Upper lobe of right lung (tissue), 1 donor: ENCODE measurements around the gene RUNX2. TPM values are rescaled to one million over a fixed set of nuclear protein-coding genes. Genes with fewer than 3 reads are reported as not detected.
A peak's percentile ranks its signal among the peaks of the same experiment; 100 is the strongest.

Experiments used
- ATAC-seq: fragments of 200-7000 bp; cut with Tn5 transposase; one replicate; pipeline ENCODE4 v1.9.1; 2020; ENCODE audit warnings: mild to moderate bottlenecking, moderate library complexity
- DNase-seq: peaks from one replicate; pipeline ENCODE4 v3.0.0-alpha.2; 2020
- H3K27ac ChIP-seq: fragments of 200-600 bp; one replicate; pipeline ENCODE4 v1.8.0; 2022
- H3K27me3 ChIP-seq: fragments of 200-600 bp; one replicate; pipeline ENCODE4 v1.8.0; 2022; ENCODE audit warnings: mild to moderate bottlenecking
- H3K36me3 ChIP-seq: fragments of 200-600 bp; one replicate; pipeline ENCODE4 v1.8.0; 2022
- H3K4me1 ChIP-seq: fragments of 200-600 bp; one replicate; pipeline ENCODE4 v1.8.0; 2022
- H3K4me3 ChIP-seq: fragments of 200-600 bp; one replicate; pipeline ENCODE4 v1.8.0; 2022; ENCODE audit warnings: mild to moderate bottlenecking
- H3K9me3 ChIP-seq: fragments of 200-600 bp; one replicate; pipeline ENCODE4 v1.8.0; 2022
- intact Hi-C: fragments of 100-400 bp; cut with DNase I; formaldehyde crosslinking; loops from one replicate; pipeline ENCODE4 v1.11.0; 2022
- total RNA-seq: library from RNA; stranded (reverse); fragmentation: NEBNext Ultra II Directional; extraction: Animal tissue kit (Norgen Biotek cat#: 25700); gene quantifications from one replicate; pipeline ENCODE4 v1.2.1, GENCODE V29; 2021
- TF ChIP-seq, protein P1 (sequence below): fragments of 200-600 bp; IDR thresholded peaks from one replicate; pipeline ENCODE4 v1.8.0; 2022; ENCODE audit warnings: antibody characterized with exemption
- donor health status: DM: no; HTN: yes; CAD: no; lungs with severe emphysema.

RUNX2 gene
- total RNA-seq, 1 donor from 2014 or later, result 4.6 TPM

DNA sequence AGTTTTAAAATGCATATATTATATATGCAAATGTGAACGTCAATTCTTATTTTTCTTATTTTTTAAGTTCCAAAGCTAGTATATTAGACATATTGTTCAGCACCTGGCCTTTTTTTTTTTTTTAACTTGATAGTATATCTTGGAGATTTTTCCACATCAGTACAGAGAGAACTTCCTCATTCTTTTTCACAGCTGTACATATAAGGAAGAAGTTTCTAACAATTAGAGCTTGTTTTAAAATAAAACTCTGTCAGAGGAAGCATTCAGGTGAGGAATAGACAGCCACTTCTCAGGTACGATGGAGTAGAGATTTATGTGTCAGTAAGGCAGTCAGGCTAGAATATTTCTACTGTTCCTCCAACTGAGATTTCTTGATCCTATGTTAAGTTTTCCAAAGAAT is 282.7 kb downstream of the RUNX2 start:
- no peak for ATAC-seq
- Histone ChIP-seq H3K4me1 (no peaks in the 10 kb centered on the region), H3K4me3 (no peak overlapping the region), H3K36me3 (no peaks in the 10 kb centered on the region), H3K9me3 (no peaks in the 10 kb centered on the region), H3K27ac (no peak overlapping the region), H3K27me3 (no peaks in the 10 kb centered on the region)
- TF ChIP-seq, protein P1, sequence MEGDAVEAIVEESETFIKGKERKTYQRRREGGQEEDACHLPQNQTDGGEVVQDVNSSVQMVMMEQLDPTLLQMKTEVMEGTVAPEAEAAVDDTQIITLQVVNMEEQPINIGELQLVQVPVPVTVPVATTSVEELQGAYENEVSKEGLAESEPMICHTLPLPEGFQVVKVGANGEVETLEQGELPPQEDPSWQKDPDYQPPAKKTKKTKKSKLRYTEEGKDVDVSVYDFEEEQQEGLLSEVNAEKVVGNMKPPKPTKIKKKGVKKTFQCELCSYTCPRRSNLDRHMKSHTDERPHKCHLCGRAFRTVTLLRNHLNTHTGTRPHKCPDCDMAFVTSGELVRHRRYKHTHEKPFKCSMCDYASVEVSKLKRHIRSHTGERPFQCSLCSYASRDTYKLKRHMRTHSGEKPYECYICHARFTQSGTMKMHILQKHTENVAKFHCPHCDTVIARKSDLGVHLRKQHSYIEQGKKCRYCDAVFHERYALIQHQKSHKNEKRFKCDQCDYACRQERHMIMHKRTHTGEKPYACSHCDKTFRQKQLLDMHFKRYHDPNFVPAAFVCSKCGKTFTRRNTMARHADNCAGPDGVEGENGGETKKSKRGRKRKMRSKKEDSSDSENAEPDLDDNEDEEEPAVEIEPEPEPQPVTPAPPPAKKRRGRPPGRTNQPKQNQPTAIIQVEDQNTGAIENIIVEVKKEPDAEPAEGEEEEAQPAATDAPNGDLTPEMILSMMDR, result no peak
- intact Hi-C loops, result no loop called here
- DNase-seq, result no peak

DNA sequence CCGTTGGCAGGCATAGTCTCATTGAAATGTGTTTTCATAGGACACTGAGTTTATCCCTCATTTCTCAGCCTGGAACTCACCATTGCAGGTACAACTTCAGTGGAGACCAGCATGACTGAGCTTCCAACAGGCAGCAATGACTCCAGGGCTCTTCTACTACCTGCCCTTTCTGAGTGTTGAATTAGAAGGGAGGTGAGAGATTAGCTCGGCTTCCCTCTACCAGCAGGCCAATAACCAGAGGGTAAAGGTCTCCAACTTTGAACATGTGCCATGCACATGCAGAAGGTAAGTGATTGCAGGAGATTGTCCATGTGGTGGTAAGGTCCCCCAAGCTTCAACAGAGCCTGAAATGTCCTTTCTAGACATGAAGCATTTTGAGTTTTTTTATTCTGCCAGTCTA is 283.4 kb downstream of the RUNX2 start:
- Histone ChIP-seq H3K27ac (no peak overlapping the region), H3K9me3 (no peaks in the 10 kb centered on the region), H3K4me1 (no peaks in the 10 kb centered on the region), H3K36me3 (no peaks in the 10 kb centered on the region), H3K4me3 (no peak overlapping the region), H3K27me3 (no peaks in the 10 kb centered on the region)
- ATAC-seq (no peak), DNase-seq (no peak)
- intact Hi-C loops, result no loop called here
- TF ChIP-seq, protein P1, result no peak

DNA sequence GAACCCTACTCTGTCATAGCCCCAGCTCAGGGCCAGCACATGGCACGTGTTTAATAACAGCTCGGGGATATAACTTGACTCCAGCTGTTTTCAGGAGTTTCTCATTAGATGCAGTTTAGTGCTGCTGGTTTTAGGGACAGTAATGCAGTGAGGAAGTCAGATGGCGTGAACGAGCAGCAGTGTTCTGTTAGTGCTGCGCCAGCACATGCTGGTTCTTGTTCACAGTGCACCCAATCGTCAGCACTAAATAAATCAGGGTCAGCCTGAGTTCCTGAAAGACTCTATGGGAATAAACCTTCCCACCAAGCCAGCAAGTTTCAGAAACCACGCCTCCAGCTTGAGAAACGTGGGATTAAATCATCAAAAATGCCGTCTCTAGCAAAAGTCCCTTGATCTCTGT is 285.5 kb downstream of the RUNX2 start:
- no peak overlapping the region for H3K4me3 ChIP-seq

DNA sequence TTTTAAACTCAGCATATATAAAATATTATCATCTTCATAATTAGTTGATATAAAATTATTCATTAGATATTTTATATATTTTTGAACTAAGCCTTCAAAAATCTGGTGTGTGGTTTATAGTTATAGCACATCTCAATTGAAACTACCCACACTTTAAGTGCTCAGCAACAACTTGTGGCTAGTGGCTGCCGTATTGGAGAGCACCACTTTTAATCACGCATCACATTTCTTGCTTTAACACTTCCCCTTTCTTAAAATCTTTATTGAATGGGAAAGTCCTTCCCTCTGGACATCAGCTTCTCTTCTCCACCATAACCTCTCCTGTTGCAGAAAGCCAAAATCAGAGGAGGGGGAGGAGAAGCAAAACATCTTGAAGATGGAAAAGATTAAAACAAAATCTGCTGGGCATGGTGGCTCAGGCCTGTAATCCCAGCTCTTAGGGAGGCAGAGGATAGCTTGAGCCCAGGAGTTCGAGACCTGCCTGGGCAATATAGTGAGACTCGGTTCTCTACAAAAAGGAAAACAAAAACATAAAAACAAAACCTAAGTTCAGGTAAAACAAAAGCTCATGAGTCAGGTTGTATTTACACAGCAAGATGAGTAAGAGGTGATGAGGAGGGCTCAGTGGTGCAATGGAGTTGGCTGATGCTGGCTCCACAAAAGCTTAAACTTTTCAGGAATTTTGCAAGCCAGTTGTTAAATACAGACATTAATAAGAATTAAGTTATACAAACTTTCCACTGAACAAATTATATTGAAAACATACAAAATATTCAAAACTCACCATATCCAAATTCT is 286.6 kb downstream of the RUNX2 start:
- Histone ChIP-seq H3K27ac (no peak overlapping the region), H3K9me3 (no peaks in the 10 kb centered on the region), H3K27me3 (no peaks in the 10 kb centered on the region), H3K4me3 (no peak overlapping the region), H3K36me3 (no peaks in the 10 kb centered on the region), H3K4me1 (no peaks in the 10 kb centered on the region)
- DNase-seq (no peak), ATAC-seq (no peak)
- intact Hi-C loops, result no loop called here
- TF ChIP-seq, protein P1, result no peak

More for the DNA sequence above, 285.5 kb downstream of the RUNX2 start:
- ATAC-seq (peak; percentile 67), DNase-seq (no peak)
- no peaks in the 10 kb centered on the region for H3K36me3 ChIP-seq
- no peaks in the 10 kb centered on the region for H3K4me1 ChIP-seq
- no peaks in the 10 kb centered on the region for H3K9me3 ChIP-seq
- TF ChIP-seq, protein P1, result no peak
- no peaks in the 10 kb centered on the region for H3K27me3 ChIP-seq
- intact Hi-C loops, result no loop called here
- no peak overlapping the region for H3K27ac ChIP-seq

DNA sequence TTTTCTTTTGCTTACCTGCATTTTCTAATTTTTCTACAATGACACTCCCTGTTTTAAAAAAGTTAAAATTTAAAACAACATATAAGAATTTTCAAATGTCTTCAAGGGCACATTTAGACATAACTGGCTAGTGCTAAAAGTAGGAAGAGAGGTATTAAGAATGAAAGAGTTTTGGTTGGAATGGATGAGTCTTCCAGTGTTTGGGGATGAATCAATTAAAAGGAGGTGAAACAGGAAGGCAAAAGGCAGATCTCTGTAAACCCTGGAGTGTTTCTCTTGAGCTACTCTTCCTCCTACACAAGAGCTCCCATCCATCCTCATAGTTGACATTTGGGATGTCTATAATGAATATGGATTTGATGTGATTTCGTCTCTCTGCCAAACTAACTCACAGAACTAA is 288.1 kb downstream of the RUNX2 start:
- intact Hi-C loops, result no loop called here
- H3K27me3 ChIP-seq, result no peaks in the 10 kb centered on the region
- no peaks in the 10 kb centered on the region for H3K36me3 ChIP-seq
- H3K4me1 ChIP-seq, result no peaks in the 10 kb centered on the region
- TF ChIP-seq, protein P1, result no peak
- no peak for ATAC-seq
- H3K27ac ChIP-seq, result no peak overlapping the region
- no peak for DNase-seq
- H3K4me3 ChIP-seq, result no peak overlapping the region
- H3K9me3 ChIP-seq, result no peaks in the 10 kb centered on the region

DNA sequence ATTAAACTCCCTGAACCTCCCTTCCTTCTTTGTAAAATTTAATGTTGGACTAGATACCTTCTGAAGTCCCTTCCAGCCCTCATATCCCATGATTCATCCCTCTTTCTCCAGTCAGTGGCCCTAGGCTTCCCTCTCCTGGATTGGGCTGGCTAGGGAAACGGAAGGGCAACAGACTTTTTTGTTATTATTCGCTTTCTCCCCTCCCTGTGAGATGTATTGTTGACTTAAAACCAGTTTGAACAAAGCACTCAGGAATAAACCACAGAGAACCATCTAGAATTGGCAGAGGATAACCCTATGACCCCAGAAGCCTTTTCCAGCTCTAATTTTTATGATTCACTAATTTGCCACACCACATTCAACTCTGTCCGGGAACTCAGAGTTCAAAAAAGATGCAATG is 289.3 kb downstream of the RUNX2 start:
- ATAC-seq (no peak), DNase-seq (no peak)
- Histone ChIP-seq H3K36me3 (no peaks in the 10 kb centered on the region), H3K4me1 (no peaks in the 10 kb centered on the region), H3K4me3 (no peak overlapping the region), H3K9me3 (no peaks in the 10 kb centered on the region), H3K27me3 (no peaks in the 10 kb centered on the region), H3K27ac (no peak overlapping the region)
- intact Hi-C loops, result no loop called here
- TF ChIP-seq, protein P1, result no peak
